ENCODE results near the gene SPIN4.

SPIN4 gene

GRCh38 chrX:63354484-63354883 is 3.4 kb upstream of the SPIN4 start:
- TF ChIP-seq CTCF (conservative IDR thresholded peaks at IDR 0.05) (no peak), ZFX (IDR thresholded peaks at IDR 0.05) (no peak)
- H3K27ac ChIP-seq: no peak overlapping the region

GRCh38 chrX:63350465-63350877 is 661 bp downstream of the SPIN4 start:
- TF ChIP-seq CTCF (conservative IDR thresholded peaks at IDR 0.05) (no peak), ZFX (IDR thresholded peaks at IDR 0.05) (no peak)
- peak overlapping the region; percentile 91 for H3K27ac ChIP-seq

DNA sequence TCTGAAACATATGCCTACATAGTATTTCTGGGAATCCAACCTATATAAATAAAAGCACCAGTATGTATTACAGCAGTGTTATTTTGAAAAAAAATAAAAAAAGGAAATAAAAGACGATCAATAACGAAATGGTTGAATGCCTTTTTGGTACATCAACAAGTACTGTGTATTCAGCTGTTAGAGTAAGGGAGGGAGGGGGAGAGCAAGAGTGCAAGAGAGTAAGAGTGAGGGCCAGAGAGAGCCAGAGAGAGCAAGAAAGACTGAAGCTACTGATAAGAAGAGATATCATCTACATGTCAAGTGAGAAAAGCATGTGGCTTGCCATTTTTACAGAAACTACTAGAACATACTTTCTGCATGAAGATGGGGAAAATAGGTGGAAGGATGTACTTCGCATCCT is 1.8 kb downstream of the SPIN4 start:
- no peak overlapping the region for H3K27ac ChIP-seq
- no peak for TF ChIP-seq CTCF (conservative IDR thresholded peaks at IDR 0.05)
- TF ChIP-seq ZFX (IDR thresholded peaks at IDR 0.05): no peak

- H3K27ac ChIP-seq: no peak overlapping the region
- no peak for TF ChIP-seq CTCF (conservative IDR thresholded peaks at IDR 0.05)
- TF ChIP-seq ZFX (IDR thresholded peaks at IDR 0.05): no peak
Observed at GRCh38 chrX:63330681-63331080, 20.5 kb downstream of the SPIN4 start.

GRCh38 chrX:63327788-63328187 is 23.3 kb downstream of the SPIN4 start:
- H3K27ac ChIP-seq: no peak overlapping the region
- TF ChIP-seq ZFX (IDR thresholded peaks at IDR 0.05) (no peak), CTCF (conservative IDR thresholded peaks at IDR 0.05) (no peak)

GRCh38 chrX:63299596-63299995 is 51.5 kb downstream of the SPIN4 start:
- TF ChIP-seq ZFX (IDR thresholded peaks at IDR 0.05) (no peak), CTCF (conservative IDR thresholded peaks at IDR 0.05) (no peak)
- no peak overlapping the region for H3K27ac ChIP-seq

Data from C4-2B (cell line).